H1 (cell line): ENCODE measurements around the gene ST3GAL3. TPM values are rescaled to one million over a fixed set of nuclear protein-coding genes. Genes with fewer than 3 reads are reported as not detected.
A peak's percentile ranks its signal among the peaks of the same experiment; 100 is the strongest.

Experiments used
- CTCF ChIA-PET: fragments of 300-600 bp; sonication (Branson Sonifier 250); formaldehyde crosslinking; loops from one replicate; lab custom pipeline; 2021; ENCODE audit not compliant: partially characterized antibody; lab: Charles Lee
- POLR2A ChIA-PET: fragments of 300-600 bp; sonication (Branson Sonifier 250); formaldehyde crosslinking; loops from one replicate; lab custom pipeline; 2021; ENCODE audit warnings: inconsistent platforms; ENCODE audit not compliant: partially characterized antibody; lab: Charles Lee
- DNase-seq, 2 experiments: peaks; one replicate each; pipeline versions ENCODE4 v3.0.0 to v3.0.0-alpha.2; 2010 to 2022; ENCODE audit warnings: low spot score in 2 of 2, low read depth in 1 of 2, mixed read lengths in 1 of 2
- FAIRE-seq: peaks from 2 replicates; lab custom pipeline; 2011; peaks lifted over from hg19 to GRCh38; lab: Jason Lieb, UNC
- H2AFZ ChIP-seq: 2 replicates; pipeline ENCODE4 v1.8.1; 2012; ENCODE audit warnings: low read length, inconsistent platforms
- H2AK5ac ChIP-seq: 2 replicates; pipeline ENCODE4 v1.6.1; 2013; ENCODE audit warnings: low read depth, low read length
- H2BK120ac ChIP-seq: replicated peaks from 2 replicates; pipeline ENCODE3; 2013; ENCODE audit warnings: low read depth, low read length, inconsistent platforms
- H2BK12ac ChIP-seq: 2 replicates; pipeline ENCODE4 v1.6.1; 2013; ENCODE audit warnings: low read depth, low read length
- H2BK15ac ChIP-seq: 2 replicates; pipeline ENCODE4 v1.6.1; 2013; ENCODE audit warnings: low read length
- H2BK20ac ChIP-seq: 2 replicates; pipeline ENCODE4 v1.6.1; 2013; ENCODE audit warnings: low read length
- H2BK5ac ChIP-seq: 2 replicates; pipeline ENCODE4 v1.6.1; 2013; ENCODE audit warnings: low read depth, low read length
- H3K14ac ChIP-seq: 2 replicates; pipeline ENCODE4 v1.6.1; 2013; ENCODE audit warnings: inconsistent platforms; ENCODE audit not compliant: insufficient read length
- H3K18ac ChIP-seq: 2 replicates; pipeline ENCODE4 v1.6.1; 2013; ENCODE audit warnings: low read length; ENCODE audit errors: extremely low read depth
- H3K23ac ChIP-seq: 2 replicates; pipeline ENCODE4 v1.6.1; 2013; ENCODE audit warnings: inconsistent platforms; ENCODE audit not compliant: insufficient read length
- H3K23me2 ChIP-seq: 2 replicates; pipeline ENCODE4 v1.6.1; 2013; ENCODE audit warnings: low read depth, low read length
- H3K27ac ChIP-seq: 2 replicates; pipeline ENCODE4 v1.6.1; 2011; ENCODE audit warnings: low read depth, low read length, inconsistent platforms
- H3K27me3 ChIP-seq, 4 experiments: replicated peaks in 1 of 4; 1 replicate in 1 of 4; 2 replicates in 3 of 4; pipeline versions ENCODE4 v1.6.1 to v1.8.1; 2011 to 2013; ENCODE audit warnings: low read length in 3 of 4, mild to moderate bottlenecking in 3 of 4, inconsistent platforms in 2 of 4, mixed read lengths in 2 of 4, moderate library complexity in 1 of 4; ENCODE audit not compliant: control insufficient read depth in 3 of 4, insufficient read depth in 3 of 4; ENCODE audit errors: extremely low read depth in 1 of 4
- H3K36me3 ChIP-seq, 4 experiments: 2 replicates each; pipeline versions ENCODE4 v1.6.1 to v1.8.1; 2011 to 2013; ENCODE audit warnings: mild to moderate bottlenecking in 4 of 4, low read length in 3 of 4, moderate library complexity in 2 of 4, control low read depth in 1 of 4, inconsistent platforms in 1 of 4; ENCODE audit not compliant: insufficient read depth in 4 of 4, control insufficient read depth in 2 of 4
- H3K4ac ChIP-seq: replicated peaks from 2 replicates; pipeline ENCODE3; 2013; ENCODE audit warnings: low read length, low read depth, mixed read lengths, inconsistent platforms; ENCODE audit not compliant: insufficient read length
- H3K4me1 ChIP-seq, 4 experiments: replicated peaks in 1 of 4; 1 replicate in 1 of 4; 2 replicates in 3 of 4; pipeline versions ENCODE4 v1.6.1 to v1.8.1; 2011 to 2013; ENCODE audit warnings: low read length in 3 of 4, inconsistent platforms in 2 of 4, mixed read lengths in 1 of 4; ENCODE audit not compliant: insufficient read depth in 4 of 4, control insufficient read depth in 3 of 4
- H3K4me2 ChIP-seq, 2 experiments: 2 replicates each; pipeline versions ENCODE4 v1.6.1 to v1.8.1; 2011 to 2013; ENCODE audit warnings: low read depth in 2 of 2, low read length in 2 of 2, control low read depth in 1 of 2, inconsistent platforms in 1 of 2, mild to moderate bottlenecking in 1 of 2; ENCODE audit not compliant: insufficient read depth in 1 of 2
- H3K4me3 ChIP-seq, 4 experiments: fragments of 200-600, 300-600 bp in 1 of 4; sonication (generic), shearing (Covaris generic), sonication (Bioruptor Twin) in 1 of 4; 2 replicates each; pipeline versions ENCODE4 v1.5.1 to v1.8.1; 2011 to 2016; ENCODE audit warnings: low read length in 4 of 4, low read depth in 3 of 4, control low read depth in 2 of 4, inconsistent platforms in 2 of 4, mild to moderate bottlenecking in 2 of 4, mixed read lengths in 1 of 4, moderate library complexity in 1 of 4; ENCODE audit not compliant: insufficient read depth in 2 of 4; ENCODE audit errors: extremely low read depth in 1 of 4
- H3K56ac ChIP-seq: replicated peaks from 2 replicates; pipeline ENCODE3; 2013; ENCODE audit warnings: low read depth, mild to moderate bottlenecking, mixed read lengths, low read length, inconsistent platforms; ENCODE audit not compliant: insufficient read length
- H3K79me1 ChIP-seq: 2 replicates; pipeline ENCODE4 v1.6.1; 2013; ENCODE audit warnings: low read depth, low read length, control low read depth
- H3K79me2 ChIP-seq, 2 experiments: 2 replicates each; pipeline versions ENCODE4 v1.6.1 to v1.8.1; 2012 to 2013; ENCODE audit warnings: low read length in 2 of 2, mild to moderate bottlenecking in 2 of 2, inconsistent platforms in 1 of 2; ENCODE audit not compliant: insufficient read depth in 2 of 2, control insufficient read depth in 1 of 2
- H3K9ac ChIP-seq, 4 experiments: replicated peaks in 1 of 4; 1 replicate in 1 of 4; 2 replicates in 3 of 4; pipeline versions ENCODE4 v1.6.1 to v1.8.1; 2011 to 2013; ENCODE audit warnings: low read depth in 3 of 4, low read length in 3 of 4, control low read depth in 2 of 4, mild to moderate bottlenecking in 2 of 4, moderate library complexity in 2 of 4, inconsistent platforms in 1 of 4; ENCODE audit errors: extremely low read depth in 1 of 4
- H3K9me3 ChIP-seq, 2 experiments: 2 replicates each; pipeline versions ENCODE4 v1.6.1 to v1.8.1; 2012 to 2013; ENCODE audit warnings: mild to moderate bottlenecking in 2 of 2, moderate library complexity in 2 of 2, control low read depth in 1 of 2, inconsistent platforms in 1 of 2, low read depth in 1 of 2, low read length in 1 of 2, mixed read lengths in 1 of 2; ENCODE audit not compliant: insufficient read depth in 2 of 2
- H4K20me1 ChIP-seq, 2 experiments: replicated peaks in 1 of 2; 2 replicates each; pipeline versions ENCODE3 to v1.8.1; 2011 to 2013; ENCODE audit warnings: inconsistent platforms in 2 of 2, low read length in 2 of 2, mild to moderate bottlenecking in 1 of 2; ENCODE audit not compliant: insufficient read depth in 2 of 2, control insufficient read depth in 1 of 2
- H4K5ac ChIP-seq: 2 replicates; pipeline ENCODE4 v1.6.1; 2013; ENCODE audit warnings: low read length, low read depth, mixed read lengths, inconsistent platforms; ENCODE audit not compliant: insufficient read length
- H4K8ac ChIP-seq: 2 replicates; pipeline ENCODE4 v1.8.0; 2013; ENCODE audit warnings: mild to moderate bottlenecking, moderate library complexity, low read length, inconsistent platforms; ENCODE audit not compliant: insufficient read depth; ENCODE audit errors: extremely low read depth
- H4K91ac ChIP-seq: replicated peaks from 2 replicates; pipeline ENCODE3; 2013; ENCODE audit warnings: low read length, mixed read lengths, inconsistent platforms; ENCODE audit not compliant: insufficient read length
- ATF3 ChIP-seq: IDR thresholded peaks from 2 replicates; pipeline ENCODE4 v1.6.1; 2011; ENCODE audit warnings: low read depth, mild to moderate bottlenecking, low read length; ENCODE audit not compliant: insufficient read depth
- BCL11A ChIP-seq, 2 experiments: IDR thresholded peaks; one replicate each; pipeline ENCODE4 v1.6.1; 2011; ENCODE audit warnings: low read depth in 2 of 2, low read length in 2 of 2, mild to moderate bottlenecking in 2 of 2
- CTBP2 ChIP-seq: IDR thresholded peaks from 2 replicates; pipeline ENCODE4 v1.7.0; 2011; ENCODE audit warnings: borderline replicate concordance, mild to moderate bottlenecking, moderate library complexity, mixed read lengths, low read length; ENCODE audit not compliant: insufficient read depth, insufficient read length
- JUND ChIP-seq: IDR thresholded peaks from 2 replicates; pipeline ENCODE4 v1.6.1; 2011; ENCODE audit warnings: mild to moderate bottlenecking, improper control_type of control experiment, low read length
- NANOG ChIP-seq: IDR thresholded peaks from 2 replicates; pipeline ENCODE4 v1.6.1; 2011; ENCODE audit warnings: low read length, low read depth, mild to moderate bottlenecking, inconsistent platforms; ENCODE audit not compliant: insufficient read depth, poor library complexity, severe bottlenecking
- POLR2AphosphoS5 ChIP-seq: IDR thresholded peaks from 2 replicates; pipeline ENCODE4 v1.6.1; 2011; ENCODE audit warnings: low read depth, low read length
- RFX5 ChIP-seq: IDR thresholded peaks from 2 replicates; pipeline ENCODE4 v1.6.1; 2011; ENCODE audit warnings: low read depth, low read length, improper control_type of control experiment, borderline replicate concordance
- SP1 ChIP-seq: IDR thresholded peaks from 2 replicates; pipeline ENCODE4 v1.6.1; 2011; ENCODE audit warnings: low read depth, low read length
- SUZ12 ChIP-seq: fragments of 200-600 bp; sonication (generic); IDR thresholded peaks from 2 replicates; pipeline ENCODE4 v1.6.1; 2012; ENCODE audit warnings: mild to moderate bottlenecking, inconsistent platforms, low read length, moderate library complexity, mixed read lengths
- TCF12 ChIP-seq: IDR thresholded peaks from 2 replicates; pipeline ENCODE4 v1.6.1; 2011; ENCODE audit warnings: low read depth, mild to moderate bottlenecking, low read length
- TEAD4 ChIP-seq: IDR thresholded peaks from 2 replicates; pipeline ENCODE4 v1.6.1; 2012; ENCODE audit warnings: low read depth, low read length, inconsistent platforms, mixed read lengths
- polyA plus RNA-seq, 7 experiments: library from polyadenylated mRNA; depleted of rRNA in 3 of 7; stranded (reverse) in 5 of 7; unstranded in 2 of 7; fragments of >200 nt in 5 of 7; fragments of 200-250 nt in 2 of 7; gene quantifications; 1 replicate in 5 of 7; 2 replicates in 1 of 7; 4 replicates in 1 of 7; pipeline versions ENCODE4 v1.2.1 to v1.2.3, GENCODE V29; 2011 to 2013; ENCODE audit warnings: missing spikeins in 2 of 7, mixed read lengths in 2 of 7
- total RNA-seq: library from RNA; stranded (reverse); fragmentation: NEBNext Ultra II Directional; extraction: Animal tissue kit (Norgen Biotek cat#: 25700); gene quantifications from 2 replicates; pipeline ENCODE4 v1.2.1, GENCODE V29; 2021

ST3GAL3 gene
- total and polyA plus RNA-seq, 2 of the 8 experiments (the other 6 are each of a cell fraction or from before 2014, with no cell fraction given), result 6.8 to 7.0 TPM

GRCh38 chr1:43768168-43768567 lies 60.8 kb downstream of the ST3GAL3 start:
- H3K23ac ChIP-seq, result no peak overlapping the region
- H4K5ac ChIP-seq, result no peak overlapping the region
- H2BK20ac ChIP-seq, result no peak overlapping the region
- H2AFZ ChIP-seq, result no peak overlapping the region
- no peaks in the 10 kb centered on the region for H3K79me2 ChIP-seq
- no peak overlapping the region for H3K9ac ChIP-seq
- no peak overlapping the region for H3K27ac ChIP-seq
- no peak for FAIRE-seq
- no peak overlapping the region for H2AK5ac ChIP-seq
- H3K36me3 ChIP-seq, result no peaks in the 10 kb centered on the region
- H3K4me3 ChIP-seq, result no peak overlapping the region
- no peak for TF ChIP-seq BCL11A (IDR thresholded peaks at IDR 0.05; ENCODE audit: low read depth in 2 of 2, low read length in 2 of 2)
- no peak for TF ChIP-seq POLR2AphosphoS5
- TF ChIP-seq RFX5, result no peak
- no peak for TF ChIP-seq SP1
- TF ChIP-seq CTBP2, result no peak
- TF ChIP-seq SUZ12, result no peak
- no peak for TF ChIP-seq ATF3
- TF ChIP-seq TCF12, result no peak
- no peak for TF ChIP-seq TEAD4
- no peak for TF ChIP-seq JUND
- TF ChIP-seq NANOG, result no peak
- TF ChIP-seq, all 59 proteins: peak for 0
- H3K4me2 ChIP-seq, result no peak overlapping the region
- H4K91ac ChIP-seq, result no peak overlapping the region
- H2BK15ac ChIP-seq, result no peak overlapping the region
- no peak overlapping the region for H4K8ac ChIP-seq
- peaks cover 7 to 26% (median 23%) of the 10 kb centered on the region in 4 experiments for H3K4me1 ChIP-seq
- DNase-seq, result no peak
- H2BK5ac ChIP-seq, result 0 out of 2 replicates have a peak overlapping the region, but pooled peaks have one; percentile 14
- H2BK120ac ChIP-seq, result no peak overlapping the region
- H2BK12ac ChIP-seq, result peak overlapping the region; percentile 42; the same call in 1 of the 2 replicates
- no peaks in the 10 kb centered on the region for H3K23me2 ChIP-seq
- H3K14ac ChIP-seq, result no peak overlapping the region
- H3K79me1 ChIP-seq, result no peaks in the 10 kb centered on the region
- ChIA-PET CTCF (interaction anchor here (0.7 to 13.4 kb wide), 3 partner anchors 59 to 179 kb away, joined by 3 to 618 read pairs (median 112); partner anchors contain the start of genes ARTN and IPO13), POLR2A (interaction anchor here (1.0 kb wide), 1 partner anchor 179 kb away, joined by 4 read pairs; the partner anchor contains the start of gene IPO13)
- no peak overlapping the region for H3K56ac ChIP-seq
- no peaks in the 10 kb centered on the region for H3K9me3 ChIP-seq
- no peak overlapping the region for H3K18ac ChIP-seq
- H4K20me1 ChIP-seq, result no peaks in the 10 kb centered on the region
- no peak overlapping the region for H3K4ac ChIP-seq
- H3K27me3 ChIP-seq, result no peaks in the 10 kb centered on the region
